HEK293T (cell line): ENCODE data around the gene NUDT7.

Experiments
- CTCF ChIA-PET: fragments of 350-600 bp; formaldehyde crosslinking; extraction: SDS; loops from one replicate; lab custom pipeline; 2021; ENCODE audit warnings: antibody characterized with exemption, inconsistent platforms; lab: Yijun Ruan, JAX
- POLR2A ChIA-PET: fragments of 350-600 bp; formaldehyde crosslinking; extraction: SDS; loops from one replicate; lab custom pipeline; 2020; ENCODE audit warnings: antibody characterized with exemption, inconsistent platforms; lab: Yijun Ruan, JAX
- DNase-seq: peaks from one replicate; pipeline ENCODE4 v3.0.0; 2012; ENCODE audit warnings: mixed read lengths; ENCODE audit errors: extremely low spot score
- ARNT ChIP-seq: fragments of 450-650 bp; IDR thresholded peaks from 2 replicates; pipeline ENCODE4 v1.6.1; 2017; ENCODE audit warnings: mild to moderate bottlenecking
- BHLHE40 ChIP-seq: fragments of 450-650 bp; IDR thresholded peaks from 2 replicates; pipeline ENCODE4 v1.6.1; 2016; ENCODE audit warnings: mild to moderate bottlenecking, moderate library complexity, borderline replicate concordance
- CTBP1 ChIP-seq: fragments of 450-650 bp; IDR thresholded peaks from 2 replicates; pipeline ENCODE4 v1.6.1; 2016; ENCODE audit warnings: borderline replicate concordance
- ELF4 ChIP-seq: fragments of 450-650 bp; IDR thresholded peaks from 2 replicates; pipeline ENCODE4 v1.6.1; 2017; ENCODE audit warnings: antibody characterized with exemption
- FOXA1 ChIP-seq: fragments of 450-650 bp; IDR thresholded peaks from 2 replicates; pipeline ENCODE4 v1.6.1; 2016; ENCODE audit warnings: mild to moderate bottlenecking
- FOXK2 ChIP-seq: fragments of 450-650 bp; IDR thresholded peaks from 2 replicates; pipeline ENCODE4 v1.6.1; 2016; ENCODE audit warnings: mild to moderate bottlenecking
- FOXM1 ChIP-seq: fragments of 450-650 bp; IDR thresholded peaks from 2 replicates; pipeline ENCODE4 v1.6.1; 2017; ENCODE audit warnings: mild to moderate bottlenecking, borderline replicate concordance
- HDGF ChIP-seq: fragments of 450-650 bp; IDR thresholded peaks from 2 replicates; pipeline ENCODE4 v1.6.1; 2017; ENCODE audit warnings: antibody characterized with exemption, borderline replicate concordance
- L3MBTL2 ChIP-seq: fragments of 450-650 bp; conservative IDR thresholded peaks from 2 replicates; pipeline ENCODE4 v1.6.1; 2016; ENCODE audit warnings: mild to moderate bottlenecking
- LEF1 ChIP-seq: fragments of 450-650 bp; IDR thresholded peaks from 2 replicates; pipeline ENCODE4 v1.6.1; 2017; ENCODE audit warnings: mild to moderate bottlenecking, borderline replicate concordance
- NFRKB ChIP-seq: fragments of 450-650 bp; IDR thresholded peaks from 2 replicates; pipeline ENCODE4 v1.6.1; 2016; ENCODE audit warnings: mild to moderate bottlenecking, moderate library complexity
- PKNOX1 ChIP-seq: fragments of 450-650 bp; IDR thresholded peaks from 2 replicates; pipeline ENCODE4 v1.6.1; 2016
- SP1 ChIP-seq: fragments of 450-650 bp; IDR thresholded peaks from 2 replicates; pipeline ENCODE4 v1.6.1; 2017
- SUZ12 ChIP-seq: fragments of 450-650 bp; IDR thresholded peaks from 2 replicates; pipeline ENCODE4 v1.6.1; 2016; ENCODE audit warnings: mild to moderate bottlenecking
- TARDBP ChIP-seq: fragments of 450-650 bp; IDR thresholded peaks from 2 replicates; pipeline ENCODE4 v1.6.1; 2016
- ZNF384 ChIP-seq: fragments of 450-650 bp; IDR thresholded peaks from 2 replicates; pipeline ENCODE4 v1.6.1; 2016

The NUDT7 gene

DNA sequence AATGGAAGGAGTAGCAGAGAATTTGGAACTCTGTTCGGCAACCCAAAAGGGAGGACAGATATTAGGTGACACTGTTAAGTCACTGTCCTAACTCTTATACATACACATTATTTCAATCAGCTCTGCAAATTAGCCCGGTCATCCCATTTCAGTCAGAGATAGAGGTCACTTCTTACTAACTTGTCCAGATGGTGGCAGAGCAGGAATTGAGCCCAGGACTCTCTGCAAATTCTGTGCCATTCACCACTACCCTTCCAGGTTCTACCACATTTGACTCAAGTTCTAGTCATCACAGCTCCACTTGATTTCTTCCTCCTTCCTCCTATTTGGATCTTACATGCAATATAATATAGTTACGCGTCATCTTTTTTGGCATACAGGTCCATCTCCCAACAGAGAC is 35.9 kb upstream of the NUDT7 start:
- no peak for DNase-seq
- ChIA-PET POLR2A (no interaction called here), CTCF (no interaction called here)
- TF ChIP-seq FOXA1: no peak
- TF ChIP-seq SP1: no peak
- TF ChIP-seq HDGF: no peak
- TF ChIP-seq SUZ12: no peak
- TF ChIP-seq LEF1: no peak
- no peak for TF ChIP-seq CTBP1
- no peak for TF ChIP-seq ELF4
- no peak for TF ChIP-seq NFRKB
- no peak for TF ChIP-seq BHLHE40
- no peak for TF ChIP-seq L3MBTL2
- TF ChIP-seq PKNOX1: no peak
- TF ChIP-seq TARDBP: no peak
- TF ChIP-seq FOXM1: no peak
- TF ChIP-seq ZNF384: no peak
- no peak for TF ChIP-seq ARNT
- TF ChIP-seq FOXK2: no peak

DNA sequence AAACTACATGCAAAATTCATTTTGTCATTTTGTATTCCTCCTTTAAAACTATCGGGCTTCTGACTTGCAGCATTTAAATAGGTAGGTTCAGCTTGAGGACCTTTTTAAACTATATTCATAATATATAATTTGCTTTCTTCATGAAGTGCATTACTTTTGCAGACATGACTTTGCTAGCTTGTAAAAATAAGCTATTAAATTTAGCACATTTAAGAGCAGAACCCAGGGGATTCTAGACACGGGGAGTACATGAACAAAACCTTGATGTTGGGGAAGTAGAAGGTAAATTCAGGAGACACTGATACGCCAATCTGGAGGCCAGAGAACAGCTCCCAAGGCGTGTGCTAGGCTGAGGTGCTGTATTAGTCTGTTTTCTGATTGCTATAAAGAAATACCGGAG is 32.3 kb upstream of the NUDT7 start:
- ChIA-PET POLR2A (no interaction called here), CTCF (no interaction called here)
- no peak for DNase-seq
- TF ChIP-seq CTBP1 (no peak), ZNF384 (no peak), NFRKB (no peak), SP1 (no peak), FOXA1 (no peak), L3MBTL2 (no peak), FOXM1 (no peak), LEF1 (no peak), FOXK2 (no peak), SUZ12 (no peak), ELF4 (no peak), BHLHE40 (no peak), TARDBP (no peak), ARNT (no peak)

DNA sequence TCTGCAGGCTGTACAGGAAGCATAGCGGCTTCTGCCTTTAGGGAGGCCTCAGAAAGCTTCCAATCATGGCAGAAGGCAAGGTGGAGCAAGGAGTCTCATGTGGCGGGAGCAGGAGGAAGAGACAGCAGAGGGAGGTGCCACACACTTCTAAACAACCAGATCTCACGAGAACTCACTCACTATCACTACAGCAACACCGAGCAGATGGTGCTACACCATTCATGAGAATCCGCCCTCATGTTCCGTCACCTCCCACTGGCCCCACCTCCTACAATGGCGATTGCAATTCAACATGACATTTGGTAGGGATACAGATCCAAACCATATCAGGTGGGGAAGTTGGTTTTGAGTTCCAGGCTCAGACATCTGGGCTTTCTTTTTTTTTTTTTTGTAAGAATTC is 31.9 kb upstream of the NUDT7 start:
- POLR2A ChIA-PET: no interaction called here
- CTCF ChIA-PET: no interaction called here
- TF ChIP-seq ZNF384 (no peak), HDGF (no peak), SUZ12 (no peak), NFRKB (no peak), BHLHE40 (no peak)
- DNase-seq: no peak

GRCh38 chr16:77692612-77693011 is 29.7 kb upstream of the NUDT7 start:
- no peak for DNase-seq
- ChIA-PET CTCF (no interaction called here), POLR2A (no interaction called here)
- TF ChIP-seq ARNT (no peak), HDGF (no peak), TARDBP (no peak), PKNOX1 (no peak), BHLHE40 (no peak), FOXA1 (no peak), NFRKB (no peak), LEF1 (no peak), SP1 (no peak), CTBP1 (no peak), FOXK2 (no peak), ZNF384 (no peak), L3MBTL2 (no peak), FOXM1 (no peak)

DNA sequence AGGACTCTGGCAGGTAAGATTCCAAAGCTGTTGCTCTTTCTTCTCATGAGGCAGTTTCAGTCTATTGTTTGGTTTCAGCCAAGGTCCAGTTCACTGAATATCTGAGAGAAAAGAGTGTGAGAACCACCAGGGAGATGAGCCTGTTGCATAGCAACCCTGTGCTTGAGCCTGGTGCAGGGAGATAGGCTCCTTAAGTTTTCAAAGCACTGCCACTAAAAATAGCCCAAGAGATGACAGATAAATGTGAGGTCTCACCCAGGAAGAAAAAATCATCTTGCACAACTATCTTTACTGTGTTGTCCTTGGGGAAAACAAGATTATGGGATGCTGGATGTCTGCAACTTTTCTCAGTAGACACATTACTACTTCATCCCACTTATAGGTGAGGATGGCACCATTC is 26.2 kb upstream of the NUDT7 start:
- POLR2A ChIA-PET: no interaction called here

DNA sequence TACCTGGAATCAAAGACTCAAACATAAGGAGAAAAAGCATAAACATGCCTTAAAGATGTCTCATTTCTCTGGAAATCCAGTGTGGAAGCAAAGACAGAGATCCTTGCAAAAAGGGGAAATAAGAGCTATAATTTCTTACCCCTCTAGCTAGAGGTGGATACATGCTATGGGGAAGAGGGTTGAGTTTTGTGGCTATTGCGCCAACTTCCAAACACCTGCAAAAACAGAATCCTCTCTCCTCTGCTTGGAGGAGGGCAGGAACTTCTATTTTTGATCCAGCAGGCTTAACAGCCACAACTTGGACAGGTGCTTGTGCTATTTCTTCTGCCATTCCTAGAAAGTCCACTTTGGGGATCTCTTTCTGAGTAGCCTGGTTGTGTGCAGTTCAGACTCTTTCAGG is 21.5 kb upstream of the NUDT7 start:
- DNase-seq: no peak
- TF ChIP-seq ZNF384: no peak
- TF ChIP-seq LEF1: no peak
- ChIA-PET POLR2A (no interaction called here), CTCF (no interaction called here)

More for the DNA sequence above, 26.2 kb upstream of the NUDT7 start:
- no peak for DNase-seq
- TF ChIP-seq CTBP1 (no peak), NFRKB (no peak), SP1 (no peak), FOXM1 (no peak), SUZ12 (no peak), TARDBP (no peak), ELF4 (no peak), ARNT (no peak), PKNOX1 (no peak), ZNF384 (no peak), BHLHE40 (no peak), FOXK2 (no peak), HDGF (no peak), FOXA1 (no peak), LEF1 (no peak), L3MBTL2 (no peak)
- CTCF ChIA-PET: no interaction called here

GRCh38 chr16:77705351-77705750 is 17.0 kb upstream of the NUDT7 start:
- TF ChIP-seq SP1: no peak
- no peak for TF ChIP-seq FOXM1
- TF ChIP-seq FOXK2: no peak
- TF ChIP-seq NFRKB: no peak
- no peak for TF ChIP-seq BHLHE40
- TF ChIP-seq PKNOX1: no peak
- no peak for TF ChIP-seq TARDBP
- TF ChIP-seq SUZ12: no peak
- TF ChIP-seq HDGF: no peak
- no peak for TF ChIP-seq FOXA1
- no peak for TF ChIP-seq ARNT
- no peak for TF ChIP-seq L3MBTL2
- TF ChIP-seq CTBP1: no peak
- TF ChIP-seq LEF1: no peak
- TF ChIP-seq ELF4: no peak
- no peak for TF ChIP-seq ZNF384
- ChIA-PET POLR2A (no interaction called here), CTCF (no interaction called here)
- DNase-seq: no peak
